GM23338 (cell line): Measurements from ENCODE around the gene BCL7C. TPM values are rescaled to one million over a fixed set of nuclear protein-coding genes. Genes with fewer than 3 reads are reported as not detected.
A peak's percentile ranks its signal among the peaks of the same experiment; 100 is the strongest.

Source experiments
- ATAC-seq: fragments of 200-7000 bp; cut with Tn5 transposase; 3 replicates; pipeline ENCODE4 v1.9.1; 2020
- DNase-seq: peaks from one replicate; pipeline ENCODE4 v3.0.0-alpha.2; 2015; ENCODE audit warnings: low spot score
- H2AFZ ChIP-seq: fragments of 200-600 bp; sonication (generic); 2 replicates; pipeline ENCODE4 v1.8.0; 2016; ENCODE audit warnings: antibody characterized with exemption, mild to moderate bottlenecking, moderate library complexity
- H3F3A ChIP-seq: fragments of 200-600 bp; sonication (generic); replicated peaks from 2 replicates; pipeline ENCODE4 v1.8.0; 2017; ENCODE audit warnings: antibody characterized with exemption, mixed run types, low read depth
- H3K27ac ChIP-seq: fragments of 200-600 bp; sonication (generic); 2 replicates; pipeline ENCODE4 v1.6.1; 2016; ENCODE audit warnings: low read depth
- H3K27me3 ChIP-seq: fragments of 200-600 bp; sonication (generic); 2 replicates; pipeline ENCODE4 v1.8.0; 2016; ENCODE audit warnings: mild to moderate bottlenecking, mixed run types, moderate library complexity; ENCODE audit not compliant: insufficient read depth
- H3K36me3 ChIP-seq: fragments of 200-600 bp; sonication (generic); 2 replicates; pipeline ENCODE4 v1.8.0; 2016; ENCODE audit warnings: mild to moderate bottlenecking; ENCODE audit not compliant: insufficient read depth
- H3K4me1 ChIP-seq: fragments of 200-600 bp; sonication (generic); 2 replicates; pipeline ENCODE4 v1.8.0; 2016; ENCODE audit warnings: mild to moderate bottlenecking, moderate library complexity; ENCODE audit not compliant: insufficient read depth
- H3K4me2 ChIP-seq: fragments of 200-600 bp; sonication (generic); 2 replicates; pipeline ENCODE4 v1.7.1; 2017; ENCODE audit warnings: mixed run types
- H3K4me3 ChIP-seq: fragments of 200-600 bp; sonication (generic); 2 replicates; pipeline ENCODE4 v1.6.1; 2016; ENCODE audit warnings: mixed run types
- H3K79me2 ChIP-seq: fragments of 200-600 bp; sonication (generic); replicated peaks from 2 replicates; pipeline ENCODE4 v1.8.0; 2017; ENCODE audit warnings: mild to moderate bottlenecking; ENCODE audit not compliant: insufficient read depth
- H3K9me2 ChIP-seq: fragments of 200-600 bp; sonication (generic); 2 replicates; pipeline ENCODE4 v1.8.0; 2017; ENCODE audit not compliant: insufficient read depth
- H4K20me1 ChIP-seq: fragments of 200-600 bp; sonication (generic); replicated peaks from 2 replicates; pipeline ENCODE4 v1.8.0; 2017; ENCODE audit warnings: mild to moderate bottlenecking; ENCODE audit not compliant: insufficient read depth
- H3K27ac Mint-ChIP-seq: 2 replicates; pipeline ENCODE4 v1.8.0; 2020; ENCODE audit warnings: inconsistent platforms, mild to moderate bottlenecking, moderate library complexity, mixed read lengths
- H3K27me3 Mint-ChIP-seq: 3 replicates; pipeline ENCODE4 v1.8.0; 2022; ENCODE audit warnings: low read depth, mild to moderate bottlenecking, moderate library complexity, mixed read lengths, inconsistent platforms; ENCODE audit not compliant: insufficient read depth, poor library complexity
- H3K36me3 Mint-ChIP-seq: 3 replicates; pipeline ENCODE4 v1.8.0; 2021; ENCODE audit warnings: low read depth, mild to moderate bottlenecking, inconsistent platforms, moderate library complexity, mixed read lengths
- H3K4me1 Mint-ChIP-seq: 3 replicates; pipeline ENCODE4 v1.8.0; 2020; ENCODE audit warnings: mild to moderate bottlenecking, inconsistent platforms, mixed read lengths
- H3K4me3 Mint-ChIP-seq: 3 replicates; pipeline ENCODE4 v1.8.0; 2021; ENCODE audit warnings: moderate library complexity, mild to moderate bottlenecking, inconsistent platforms, mixed read lengths
- H3K9me3 Mint-ChIP-seq: 3 replicates; pipeline ENCODE4 v1.8.0; 2020; ENCODE audit warnings: moderate library complexity, mild to moderate bottlenecking, inconsistent platforms, mixed read lengths
- EZH2 ChIP-seq: fragments of 200-600 bp; sonication (generic); IDR thresholded peaks from one replicate; pipeline ENCODE4 v1.8.0; 2017; ENCODE audit warnings: antibody characterized with exemption, mild to moderate bottlenecking, low read depth; ENCODE audit not compliant: unreplicated experiment
- JUNB ChIP-seq: IDR thresholded peaks from one replicate; pipeline ENCODE4 v1.6.1; 2016; ENCODE audit warnings: antibody characterized with exemption; ENCODE audit not compliant: unreplicated experiment
- NANOG ChIP-seq: IDR thresholded peaks from 2 replicates; pipeline ENCODE4 v1.6.1; 2016; ENCODE audit warnings: antibody characterized with exemption, borderline replicate concordance
- POLR2AphosphoS5 ChIP-seq: IDR thresholded peaks from 2 replicates; pipeline ENCODE4 v1.6.1; 2016; ENCODE audit warnings: antibody characterized with exemption, low read depth
- STAT1 ChIP-seq: IDR thresholded peaks from one replicate; pipeline ENCODE4 v1.6.1; 2016; ENCODE audit warnings: antibody characterized with exemption; ENCODE audit not compliant: unreplicated experiment
- ZNF114 ChIP-seq: fragments of 250-450 bp; sonication (Bioruptor Pico); IDR thresholded peaks from 2 replicates; pipeline ENCODE4 v1.5.0; 2020; ENCODE audit warnings: mild to moderate bottlenecking, moderate library complexity
- ZNF331 ChIP-seq: fragments of 250-450 bp; sonication (Bioruptor Pico); IDR thresholded peaks from 2 replicates; pipeline ENCODE4 v1.5.0; 2020; ENCODE audit warnings: low read depth, mild to moderate bottlenecking, moderate library complexity
- polyA plus RNA-seq: library from polyadenylated mRNA; unstranded; fragments of >200 nt; fragmentation: Nextera tagmentation; extraction: Ambion mirVana; gene quantifications from 2 replicates; pipeline ENCODE4 v1.2.1, GENCODE V29; 2016
- total RNA-seq: library from RNA; depleted of rRNA; stranded (reverse); fragments of >200 nt; shearing (Covaris generic); gene quantifications from 2 replicates; pipeline ENCODE4 v1.2.3, GENCODE V29; 2014
- TF ChIP-seq, protein P1 (sequence below): IDR thresholded peaks from one replicate; pipeline ENCODE4 v1.6.1; 2018; ENCODE audit warnings: antibody characterized with exemption; ENCODE audit not compliant: unreplicated experiment
- TF ChIP-seq, protein P2 (sequence below), 2 experiments: fragments of 200-600 bp in 1 of 2; sonication (generic) in 1 of 2; conservative IDR thresholded peaks; 2 replicates each; pipeline versions ENCODE4 v1.5.1 to v1.6.1; 2016 to 2017; ENCODE audit warnings: antibody characterized with exemption in 2 of 2, low read depth in 2 of 2, mild to moderate bottlenecking in 2 of 2, moderate library complexity in 1 of 2

Gene BCL7C
- total and polyA plus RNA-seq, 2 experiments from 2014 or later = 17.5 to 22.1 TPM

DNA sequence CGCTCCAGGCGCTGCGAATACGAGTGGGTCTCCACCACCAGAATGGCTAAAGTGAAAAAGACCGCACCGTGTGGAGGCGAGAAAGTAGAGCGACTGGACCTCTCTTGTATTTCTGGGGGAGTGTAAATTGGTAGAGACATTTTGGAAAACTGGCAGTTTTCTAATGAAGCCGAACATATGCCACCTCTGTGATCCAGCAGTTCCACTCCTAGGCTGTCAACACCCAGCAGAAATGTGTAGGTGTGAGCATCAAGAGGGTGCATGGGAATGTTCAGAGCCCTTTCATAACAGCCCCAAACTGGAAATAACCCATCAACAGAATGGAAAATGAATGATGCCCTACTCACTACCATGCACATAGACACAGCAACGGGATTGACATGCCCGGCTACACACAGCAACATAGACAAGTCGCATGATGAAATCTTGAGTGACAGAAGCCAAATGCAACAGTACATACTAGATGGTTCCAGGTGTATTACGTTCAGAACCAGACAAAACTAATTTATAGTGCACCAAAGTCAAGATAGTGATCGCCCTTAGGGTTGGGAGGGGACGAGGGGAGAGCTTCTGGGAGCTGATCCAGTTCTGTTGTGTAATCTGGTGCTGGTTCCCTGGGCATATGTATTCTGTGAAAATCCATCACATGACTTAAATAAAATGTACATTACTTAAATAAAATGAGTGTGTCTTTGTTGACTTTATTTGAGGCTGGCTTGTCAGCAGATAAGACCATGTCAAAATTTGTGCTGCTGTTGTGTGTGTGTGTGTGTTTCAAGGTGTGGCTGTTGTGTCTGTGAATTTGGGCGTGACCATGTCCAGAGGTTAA lies 877 bp upstream of the BCL7C start (continued):
- no peak for TF ChIP-seq ZNF331
- no peak for TF ChIP-seq JUNB
- no peak for TF ChIP-seq NANOG

DNA sequence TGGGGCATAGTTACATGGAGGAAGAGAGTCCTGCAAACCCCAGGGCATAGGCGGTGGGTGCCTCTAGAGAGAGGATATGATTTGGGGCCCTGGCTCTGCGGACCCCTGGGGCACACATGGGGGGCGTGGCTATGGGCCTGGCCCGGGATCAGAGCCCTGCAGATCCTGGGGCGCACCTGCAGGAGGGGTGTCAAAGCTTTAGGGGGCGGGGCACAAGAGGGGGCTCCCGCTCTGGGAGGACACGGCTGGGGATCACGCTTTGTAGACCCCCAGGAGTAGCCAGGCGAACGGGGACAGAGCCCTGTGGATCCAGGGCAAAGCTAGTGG lies 497 bp downstream of the BCL7C start:
- TF ChIP-seq JUNB (no peak), POLR2AphosphoS5 (no peak), ZNF331 (no peak), ZNF114 (no peak), EZH2 (no peak), STAT1 (no peak)
- TF ChIP-seq, protein P1, sequence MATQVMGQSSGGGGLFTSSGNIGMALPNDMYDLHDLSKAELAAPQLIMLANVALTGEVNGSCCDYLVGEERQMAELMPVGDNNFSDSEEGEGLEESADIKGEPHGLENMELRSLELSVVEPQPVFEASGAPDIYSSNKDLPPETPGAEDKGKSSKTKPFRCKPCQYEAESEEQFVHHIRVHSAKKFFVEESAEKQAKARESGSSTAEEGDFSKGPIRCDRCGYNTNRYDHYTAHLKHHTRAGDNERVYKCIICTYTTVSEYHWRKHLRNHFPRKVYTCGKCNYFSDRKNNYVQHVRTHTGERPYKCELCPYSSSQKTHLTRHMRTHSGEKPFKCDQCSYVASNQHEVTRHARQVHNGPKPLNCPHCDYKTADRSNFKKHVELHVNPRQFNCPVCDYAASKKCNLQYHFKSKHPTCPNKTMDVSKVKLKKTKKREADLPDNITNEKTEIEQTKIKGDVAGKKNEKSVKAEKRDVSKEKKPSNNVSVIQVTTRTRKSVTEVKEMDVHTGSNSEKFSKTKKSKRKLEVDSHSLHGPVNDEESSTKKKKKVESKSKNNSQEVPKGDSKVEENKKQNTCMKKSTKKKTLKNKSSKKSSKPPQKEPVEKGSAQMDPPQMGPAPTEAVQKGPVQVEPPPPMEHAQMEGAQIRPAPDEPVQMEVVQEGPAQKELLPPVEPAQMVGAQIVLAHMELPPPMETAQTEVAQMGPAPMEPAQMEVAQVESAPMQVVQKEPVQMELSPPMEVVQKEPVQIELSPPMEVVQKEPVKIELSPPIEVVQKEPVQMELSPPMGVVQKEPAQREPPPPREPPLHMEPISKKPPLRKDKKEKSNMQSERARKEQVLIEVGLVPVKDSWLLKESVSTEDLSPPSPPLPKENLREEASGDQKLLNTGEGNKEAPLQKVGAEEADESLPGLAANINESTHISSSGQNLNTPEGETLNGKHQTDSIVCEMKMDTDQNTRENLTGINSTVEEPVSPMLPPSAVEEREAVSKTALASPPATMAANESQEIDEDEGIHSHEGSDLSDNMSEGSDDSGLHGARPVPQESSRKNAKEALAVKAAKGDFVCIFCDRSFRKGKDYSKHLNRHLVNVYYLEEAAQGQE = no peak
- TF ChIP-seq, protein P2, sequence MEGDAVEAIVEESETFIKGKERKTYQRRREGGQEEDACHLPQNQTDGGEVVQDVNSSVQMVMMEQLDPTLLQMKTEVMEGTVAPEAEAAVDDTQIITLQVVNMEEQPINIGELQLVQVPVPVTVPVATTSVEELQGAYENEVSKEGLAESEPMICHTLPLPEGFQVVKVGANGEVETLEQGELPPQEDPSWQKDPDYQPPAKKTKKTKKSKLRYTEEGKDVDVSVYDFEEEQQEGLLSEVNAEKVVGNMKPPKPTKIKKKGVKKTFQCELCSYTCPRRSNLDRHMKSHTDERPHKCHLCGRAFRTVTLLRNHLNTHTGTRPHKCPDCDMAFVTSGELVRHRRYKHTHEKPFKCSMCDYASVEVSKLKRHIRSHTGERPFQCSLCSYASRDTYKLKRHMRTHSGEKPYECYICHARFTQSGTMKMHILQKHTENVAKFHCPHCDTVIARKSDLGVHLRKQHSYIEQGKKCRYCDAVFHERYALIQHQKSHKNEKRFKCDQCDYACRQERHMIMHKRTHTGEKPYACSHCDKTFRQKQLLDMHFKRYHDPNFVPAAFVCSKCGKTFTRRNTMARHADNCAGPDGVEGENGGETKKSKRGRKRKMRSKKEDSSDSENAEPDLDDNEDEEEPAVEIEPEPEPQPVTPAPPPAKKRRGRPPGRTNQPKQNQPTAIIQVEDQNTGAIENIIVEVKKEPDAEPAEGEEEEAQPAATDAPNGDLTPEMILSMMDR (conservative IDR thresholded peaks at IDR 0.05; ENCODE audit: low read depth in 2 of 2) = no peak
- H3K27ac ChIP-seq = no peak overlapping the region
- H3K36me3 Mint-ChIP-seq = peaks cover 16% of the 10 kb centered on the region
- H3K79me2 ChIP-seq = no peaks in the 10 kb centered on the region
- H3K4me1 ChIP-seq = peaks cover 25% of the 10 kb centered on the region
- H3F3A ChIP-seq = peaks cover 25% of the 10 kb centered on the region
- H3K4me2 ChIP-seq = peak overlapping the region; percentile 94
- peaks cover 10% of the 10 kb centered on the region for H3K27me3 ChIP-seq
- no peaks in the 10 kb centered on the region for H4K20me1 ChIP-seq
- peak overlapping the region; percentile 83; the same call in 1 of the 2 replicates for H2AFZ ChIP-seq
- no peaks in the 10 kb centered on the region for H3K9me2 ChIP-seq
- no peaks in the 10 kb centered on the region for H3K9me3 Mint-ChIP-seq
- H3K4me1 Mint-ChIP-seq = peaks cover 26% of the 10 kb centered on the region
- peak overlapping the region; percentile 72 for H3K4me3 Mint-ChIP-seq
- ATAC-seq = peak; percentile 7
- peaks cover 21% of the 10 kb centered on the region for H3K27me3 Mint-ChIP-seq
- no peaks in the 10 kb centered on the region for H3K36me3 ChIP-seq
- peak overlapping the region; percentile 76 for H3K4me3 ChIP-seq
- peak; percentile 71 for DNase-seq
- H3K27ac Mint-ChIP-seq = no peak overlapping the region
